HepG2 (cell line): ENCODE measurements around the gene EVC. TPM values are rescaled to one million over a fixed set of nuclear protein-coding genes. Genes with fewer than 3 reads are reported as not detected.

Source experiments
- CHCHD3 ChIP-seq: sonication (generic); formaldehyde crosslinking; IDR thresholded peaks from 2 replicates; pipeline ENCODE4 v1.8.0; 2022; ENCODE audit warnings: mild to moderate bottlenecking, missing genetic modification reagents, moderate library complexity
- SSRP1 ChIP-seq: IDR thresholded peaks from 2 replicates; pipeline ENCODE4 v1.6.1; 2016; ENCODE audit warnings: control low read depth
- ZBTB46 ChIP-seq: sonication (generic); formaldehyde crosslinking; IDR thresholded peaks from 2 replicates; pipeline ENCODE4 v1.4.0; 2020; ENCODE audit warnings: mild to moderate bottlenecking, missing genetic modification reagents, borderline replicate concordance
- ZKSCAN8 ChIP-seq: IDR thresholded peaks from 2 replicates; pipeline ENCODE4 v1.6.1; 2016; ENCODE audit warnings: borderline replicate concordance, missing genetic modification reagents, missing compliant biosample characterization
- ZNF556 ChIP-seq: sonication (generic); formaldehyde crosslinking; IDR thresholded peaks from 2 replicates; pipeline ENCODE4 v1.4.0; 2020; ENCODE audit warnings: mild to moderate bottlenecking, missing genetic modification reagents, borderline replicate concordance
- ZNF609 ChIP-seq: sonication (generic); formaldehyde crosslinking; IDR thresholded peaks from 2 replicates; pipeline ENCODE4 v1.4.0; 2020; ENCODE audit warnings: mild to moderate bottlenecking, missing genetic modification reagents, borderline replicate concordance
- ZNF839 ChIP-seq: sonication (generic); formaldehyde crosslinking; IDR thresholded peaks from 2 replicates; pipeline ENCODE4 v1.4.0; 2020; ENCODE audit warnings: missing genetic modification reagents, mild to moderate bottlenecking, borderline replicate concordance
- ZNF878 ChIP-seq: sonication (generic); formaldehyde crosslinking; IDR thresholded peaks from 2 replicates; pipeline ENCODE4 v1.8.1; 2023; ENCODE audit warnings: mild to moderate bottlenecking, missing genetic modification reagents, moderate library complexity
- polyA plus RNA-seq, 8 experiments: library from polyadenylated mRNA; depleted of rRNA in 3 of 8; stranded (reverse) in 7 of 8; unstranded in 1 of 8; fragments of >200 nt; fragmentation: Illumina TruSeq in 4 of 8; extraction: Trizol in 4 of 8; gene quantifications; 2 replicates each; pipeline versions ENCODE4 v1.2.1 to v1.2.3, GENCODE V29; 2011 to 2016; ENCODE audit warnings: low read depth in 4 of 8, missing spikeins in 1 of 8, mixed read lengths in 1 of 8; ENCODE audit not compliant: insufficient read depth in 1 of 8
- total RNA-seq, 5 experiments: library from RNA; depleted of rRNA; stranded (reverse); fragments of >200 nt; fragmentation: Illumina TruSeq; extraction: Trizol; gene quantifications; 2 replicates each; pipeline ENCODE4 v1.2.3, GENCODE V29; 2016; ENCODE audit warnings: low read depth in 1 of 5

The EVC gene
- total and polyA plus RNA-seq, 2 of the 13 experiments (the other 11 are each of a cell fraction or from before 2014, with no cell fraction given) = 3.1 to 4.9 TPM

- TF ChIP-seq ZBTB46 (CRISPR knock-in tag) (no peak), ZNF839 (CRISPR knock-in tag) (no peak), ZKSCAN8 (CRISPR knock-in tag) (no peak), ZNF609 (CRISPR knock-in tag) (no peak), CHCHD3 (CRISPR knock-in tag) (no peak), ZNF878 (CRISPR knock-in tag) (no peak), ZNF556 (CRISPR knock-in tag) (no peak), SSRP1 (CRISPR knock-in tag) (no peak)
Measured at GRCh38 chr4:5685296-5685695, 25.7 kb upstream of the EVC start (continued).
